Neural crest cell (in vitro differentiated cells): Measurements from ENCODE around the gene ZNF423. TPM values are rescaled to one million over a fixed set of nuclear protein-coding genes. Genes with fewer than 3 reads are reported as not detected.
A peak's percentile ranks its signal among the peaks of the same experiment; 100 is the strongest.

Source experiments
- DNase-seq: peaks from one replicate; pipeline ENCODE4 v3.0.0; 2021; ENCODE audit warnings: low read depth, mixed read lengths, low spot score
- H3K27ac Mint-ChIP-seq: one replicate; pipeline ENCODE4 v1.8.0; 2021; ENCODE audit warnings: mild to moderate bottlenecking, mixed read lengths; ENCODE audit not compliant: unreplicated experiment
- H3K27me3 Mint-ChIP-seq: 2 replicates; pipeline ENCODE4 v1.8.0; 2021; ENCODE audit warnings: low read depth, mild to moderate bottlenecking, mixed read lengths
- H3K36me3 Mint-ChIP-seq: 2 replicates; pipeline ENCODE4 v1.8.0; 2021; ENCODE audit warnings: low read depth, mild to moderate bottlenecking, mixed read lengths
- H3K4me1 Mint-ChIP-seq: 2 replicates; pipeline ENCODE4 v1.8.0; 2021; ENCODE audit warnings: mixed read lengths
- H3K4me3 Mint-ChIP-seq: one replicate; pipeline ENCODE4 v1.8.0; 2021; ENCODE audit warnings: mild to moderate bottlenecking, mixed read lengths
- H3K9me3 Mint-ChIP-seq: 2 replicates; pipeline ENCODE4 v1.8.0; 2021; ENCODE audit warnings: mixed read lengths
- total RNA-seq: library from RNA; stranded (reverse); gene quantifications from 2 replicates; pipeline ENCODE4 v1.2.1, GENCODE V29; 2021
- TF ChIP-seq, protein P1 (sequence below): fragments of 200-600 bp; sonication (generic); conservative IDR thresholded peaks from 2 replicates; pipeline ENCODE4 v1.5.0; 2021; ENCODE audit warnings: antibody characterized with exemption, mild to moderate bottlenecking

The ZNF423 gene
- total RNA-seq, 1 donor from 2014 or later = 55.4 TPM

DNA sequence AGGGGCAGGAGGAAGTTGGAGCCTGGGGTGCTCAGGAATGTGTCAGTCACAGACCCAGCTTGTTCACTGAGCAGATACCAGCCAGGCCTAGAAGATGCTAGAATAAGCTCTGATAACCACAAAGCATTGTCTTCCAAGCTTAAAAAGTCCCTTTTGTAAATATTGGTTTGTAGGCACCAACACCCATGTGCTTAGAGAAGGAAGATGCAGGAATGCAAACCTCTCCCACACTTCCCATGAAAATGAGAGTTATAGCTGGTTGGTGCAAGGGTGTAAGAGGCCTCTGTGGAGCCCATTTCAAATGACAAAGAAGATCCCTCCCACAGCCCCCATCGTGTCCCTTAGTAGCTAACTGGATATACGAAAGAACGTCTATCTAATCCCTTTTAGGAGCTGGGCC, 272.0 kb downstream of the ZNF423 start:
- no peak for DNase-seq
- no peak overlapping the region for H3K27ac Mint-ChIP-seq
- H3K4me3 Mint-ChIP-seq = no peak overlapping the region
- H3K4me1 Mint-ChIP-seq = peaks cover 19% of the 10 kb centered on the region
- H3K27me3 Mint-ChIP-seq = no peaks in the 10 kb centered on the region
- TF ChIP-seq, protein P1, sequence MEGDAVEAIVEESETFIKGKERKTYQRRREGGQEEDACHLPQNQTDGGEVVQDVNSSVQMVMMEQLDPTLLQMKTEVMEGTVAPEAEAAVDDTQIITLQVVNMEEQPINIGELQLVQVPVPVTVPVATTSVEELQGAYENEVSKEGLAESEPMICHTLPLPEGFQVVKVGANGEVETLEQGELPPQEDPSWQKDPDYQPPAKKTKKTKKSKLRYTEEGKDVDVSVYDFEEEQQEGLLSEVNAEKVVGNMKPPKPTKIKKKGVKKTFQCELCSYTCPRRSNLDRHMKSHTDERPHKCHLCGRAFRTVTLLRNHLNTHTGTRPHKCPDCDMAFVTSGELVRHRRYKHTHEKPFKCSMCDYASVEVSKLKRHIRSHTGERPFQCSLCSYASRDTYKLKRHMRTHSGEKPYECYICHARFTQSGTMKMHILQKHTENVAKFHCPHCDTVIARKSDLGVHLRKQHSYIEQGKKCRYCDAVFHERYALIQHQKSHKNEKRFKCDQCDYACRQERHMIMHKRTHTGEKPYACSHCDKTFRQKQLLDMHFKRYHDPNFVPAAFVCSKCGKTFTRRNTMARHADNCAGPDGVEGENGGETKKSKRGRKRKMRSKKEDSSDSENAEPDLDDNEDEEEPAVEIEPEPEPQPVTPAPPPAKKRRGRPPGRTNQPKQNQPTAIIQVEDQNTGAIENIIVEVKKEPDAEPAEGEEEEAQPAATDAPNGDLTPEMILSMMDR = no peak
- no peaks in the 10 kb centered on the region for H3K9me3 Mint-ChIP-seq
- H3K36me3 Mint-ChIP-seq = no peaks in the 10 kb centered on the region

DNA sequence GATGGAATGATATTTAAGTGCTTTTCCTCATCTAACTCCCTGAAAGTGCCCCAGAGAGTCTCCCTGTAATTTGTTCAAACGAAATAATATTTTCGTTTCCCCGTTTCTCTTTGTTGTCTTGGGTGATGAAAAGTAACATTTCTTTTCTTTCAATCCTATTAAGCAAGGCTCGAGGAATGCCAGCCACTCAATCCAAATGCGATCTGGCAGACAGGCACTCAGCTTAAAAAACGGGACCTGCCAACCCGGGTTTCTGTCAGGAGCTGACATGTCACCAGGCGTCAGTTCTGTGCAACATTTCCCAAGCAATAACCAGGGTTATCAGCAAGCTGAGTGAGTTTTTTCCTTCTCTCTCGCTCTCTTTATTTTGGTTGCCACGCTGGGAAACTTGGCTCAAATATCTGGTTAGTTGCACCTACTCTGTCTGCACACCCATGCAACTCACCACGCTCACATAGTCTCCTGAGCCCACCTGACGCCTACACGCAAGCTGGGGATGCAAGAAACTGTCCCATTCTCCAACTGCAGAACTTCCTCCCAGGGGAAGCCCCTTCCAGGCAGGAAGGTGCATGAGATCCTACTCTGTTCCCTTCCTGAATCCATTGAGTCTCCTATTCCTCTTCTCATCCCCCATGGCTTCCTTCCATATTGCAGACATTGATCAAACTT, 274.1 kb downstream of the ZNF423 start:
- H3K9me3 Mint-ChIP-seq = no peaks in the 10 kb centered on the region
- TF ChIP-seq, protein P1 = no peak
- H3K36me3 Mint-ChIP-seq = no peaks in the 10 kb centered on the region
- H3K4me1 Mint-ChIP-seq = peaks cover 6% of the 10 kb centered on the region
- no peak overlapping the region for H3K4me3 Mint-ChIP-seq
- no peak for DNase-seq
- peak overlapping the region; percentile 37 for H3K27ac Mint-ChIP-seq
- no peaks in the 10 kb centered on the region for H3K27me3 Mint-ChIP-seq

DNA sequence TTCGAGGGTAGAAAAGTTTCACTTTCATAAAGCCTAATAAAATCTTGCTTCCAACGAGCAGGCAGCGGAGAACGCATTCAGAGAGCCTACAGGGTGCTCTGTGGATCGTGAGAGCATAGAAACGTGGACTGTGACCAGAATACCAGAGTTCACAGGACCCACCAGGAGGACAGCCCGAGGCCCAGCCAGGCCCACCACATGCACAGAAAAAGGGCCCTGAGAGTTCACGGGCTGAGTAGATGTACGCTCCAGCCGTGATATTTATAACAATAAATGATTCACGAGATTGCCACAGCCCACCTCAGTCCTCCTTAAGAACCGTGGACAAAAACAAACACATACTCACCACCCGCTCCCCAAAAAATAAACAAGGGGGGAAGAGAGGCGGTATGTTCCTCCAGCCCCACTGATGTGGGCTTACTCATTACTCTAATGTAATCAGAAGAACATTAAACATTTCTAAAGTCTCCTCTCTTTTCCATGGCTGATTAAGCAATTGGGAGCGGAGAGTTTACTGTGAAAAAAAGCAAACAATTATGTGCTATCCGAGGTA, 275.1 kb downstream of the ZNF423 start:
- DNase-seq = no peak
- Mint-ChIP-seq H3K4me1 (peaks cover 5% of the 10 kb centered on the region), H3K27ac (no peak overlapping the region), H3K27me3 (no peaks in the 10 kb centered on the region), H3K36me3 (no peaks in the 10 kb centered on the region), H3K9me3 (no peaks in the 10 kb centered on the region), H3K4me3 (no peak overlapping the region)
- TF ChIP-seq, protein P1 = no peak

DNA sequence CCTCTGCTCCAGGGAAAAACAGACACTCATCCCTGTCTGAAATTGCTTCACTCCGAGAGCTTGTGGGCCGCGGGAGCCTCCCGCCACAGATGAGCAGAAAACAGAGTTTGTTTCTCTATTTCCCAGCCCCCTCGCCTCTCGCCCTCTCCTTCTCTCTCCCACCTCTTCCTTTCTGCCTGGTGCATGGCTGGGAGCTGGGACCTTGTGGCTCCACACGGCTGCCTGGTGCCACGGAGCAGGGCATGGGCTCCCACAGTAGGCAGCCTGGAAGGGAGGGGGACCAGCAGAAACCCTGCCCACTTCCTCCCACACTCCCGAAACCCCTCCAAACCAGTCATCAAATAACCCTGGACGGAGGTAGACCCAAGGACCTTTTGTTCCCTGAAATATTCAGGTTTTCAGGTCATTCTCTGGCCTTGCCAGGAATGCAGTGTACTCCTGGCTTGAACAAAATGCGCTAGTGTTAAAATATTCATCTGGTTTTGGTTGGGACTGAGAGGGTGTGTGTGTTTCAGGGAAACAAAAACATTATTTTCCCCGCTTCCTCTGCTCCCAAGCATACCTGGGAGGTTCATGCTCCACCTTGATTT, 277.4 kb downstream of the ZNF423 start:
- Mint-ChIP-seq H3K36me3 (peaks cover under 1% of the 10 kb centered on the region), H3K4me3 (no peak overlapping the region), H3K9me3 (no peaks in the 10 kb centered on the region), H3K4me1 (peaks cover 5% of the 10 kb centered on the region), H3K27ac (peak overlapping the region; percentile 88), H3K27me3 (no peaks in the 10 kb centered on the region)
- TF ChIP-seq, protein P1 = no peak
- no peak for DNase-seq

DNA sequence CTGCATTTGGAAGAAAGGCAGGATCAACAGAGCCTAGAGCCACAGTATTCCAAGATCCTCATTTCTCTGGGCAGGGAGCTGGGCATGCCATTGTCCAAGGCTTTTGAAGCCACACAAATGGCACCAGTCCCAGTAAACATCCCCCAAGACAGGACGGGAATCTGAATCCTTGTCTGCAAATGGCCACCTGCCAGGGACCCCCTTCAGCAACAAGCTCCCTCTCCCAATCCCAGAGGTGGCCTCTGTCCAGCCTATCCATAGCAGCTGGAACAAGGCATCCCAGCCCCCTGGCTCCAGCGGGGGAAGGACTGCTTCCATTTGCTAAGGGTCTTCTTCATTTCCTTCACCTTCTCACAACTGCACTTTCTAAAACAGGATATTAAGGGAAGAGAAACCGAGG, 277.9 kb downstream of the ZNF423 start:
- Mint-ChIP-seq H3K27me3 (no peaks in the 10 kb centered on the region), H3K4me1 (peaks cover 5% of the 10 kb centered on the region), H3K36me3 (peaks cover 5% of the 10 kb centered on the region), H3K27ac (no peak overlapping the region), H3K9me3 (peaks cover under 1% of the 10 kb centered on the region), H3K4me3 (no peak overlapping the region)
- DNase-seq = no peak
- TF ChIP-seq, protein P1 = no peak
